IPS-20b (cell line): ENCODE data around the gene OSTC.

ENCODE experiments used
- H3K27ac ChIP-seq: one replicate; pipeline ENCODE4 v1.5.1; 2013; ENCODE audit warnings: low read length
- H3K27me3 ChIP-seq: 2 replicates; pipeline ENCODE4 v1.6.1; 2013; ENCODE audit warnings: mild to moderate bottlenecking, low read length, inconsistent platforms; ENCODE audit not compliant: insufficient read depth
- H3K36me3 ChIP-seq: 2 replicates; pipeline ENCODE4 v1.6.1; 2013; ENCODE audit warnings: low read depth, mild to moderate bottlenecking, inconsistent platforms, low read length, moderate library complexity; ENCODE audit not compliant: insufficient read depth
- H3K4me1 ChIP-seq: 2 replicates; pipeline ENCODE4 v1.6.1; 2013; ENCODE audit warnings: mild to moderate bottlenecking, control low read depth, inconsistent platforms, low read length, moderate library complexity; ENCODE audit not compliant: insufficient read depth
- H3K4me3 ChIP-seq: 2 replicates; pipeline ENCODE4 v1.5.1; 2013; ENCODE audit warnings: mild to moderate bottlenecking, low read length, inconsistent platforms
- H3K9ac ChIP-seq: 2 replicates; pipeline ENCODE4 v1.6.1; 2013; ENCODE audit warnings: low read depth, mild to moderate bottlenecking, inconsistent platforms, low read length, moderate library complexity
- H3K9me3 ChIP-seq: 2 replicates; pipeline ENCODE4 v1.6.1; 2013; ENCODE audit warnings: mild to moderate bottlenecking, low read depth, low read length, inconsistent platforms; ENCODE audit not compliant: insufficient read depth

Gene OSTC

GRCh38 chr4:108651014-108651791 is 804 bp downstream of the OSTC start:
- Histone ChIP-seq H3K27ac (peak overlapping the region; percentile 12), H3K36me3 (peaks cover 13% of the 10 kb centered on the region), H3K4me1 (no peaks in the 10 kb centered on the region; the same call in 1 of the 2 replicates), H3K9me3 (no peaks in the 10 kb centered on the region), H3K9ac (peak overlapping the region; percentile 96), H3K27me3 (no peaks in the 10 kb centered on the region), H3K4me3 (peak overlapping the region; percentile 98)

GRCh38 chr4:108662629-108663028 is 12.2 kb downstream of the OSTC start:
- Histone ChIP-seq H3K27ac (no peak overlapping the region), H3K4me3 (no peak overlapping the region), H3K27me3 (no peaks in the 10 kb centered on the region), H3K36me3 (peaks cover 87% of the 10 kb centered on the region), H3K9me3 (no peaks in the 10 kb centered on the region), H3K4me1 (no peaks in the 10 kb centered on the region), H3K9ac (no peak overlapping the region)

GRCh38 chr4:108674356-108674977 is 24.1 kb downstream of the OSTC start:
- H3K4me3 ChIP-seq = no peak overlapping the region
- H3K9me3 ChIP-seq = no peaks in the 10 kb centered on the region
- H3K36me3 ChIP-seq = peaks cover 18% of the 10 kb centered on the region
- no peaks in the 10 kb centered on the region for H3K27me3 ChIP-seq
- no peak overlapping the region for H3K27ac ChIP-seq
- H3K4me1 ChIP-seq = no peaks in the 10 kb centered on the region
- no peak overlapping the region for H3K9ac ChIP-seq

GRCh38 chr4:108681321-108681809 is 31.0 kb downstream of the OSTC start:
- Histone ChIP-seq H3K4me1 (no peaks in the 10 kb centered on the region), H3K9me3 (no peaks in the 10 kb centered on the region), H3K27ac (no peak overlapping the region), H3K36me3 (peaks cover 8% of the 10 kb centered on the region; the same call in 1 of the 2 replicates), H3K27me3 (no peaks in the 10 kb centered on the region), H3K4me3 (no peak overlapping the region), H3K9ac (no peak overlapping the region)

- H3K9ac ChIP-seq = no peak overlapping the region
- no peaks in the 10 kb centered on the region for H3K4me1 ChIP-seq
- H3K4me3 ChIP-seq = no peak overlapping the region
- no peaks in the 10 kb centered on the region for H3K27me3 ChIP-seq
- H3K27ac ChIP-seq = no peak overlapping the region
- no peaks in the 10 kb centered on the region for H3K9me3 ChIP-seq
- no peaks in the 10 kb centered on the region for H3K36me3 ChIP-seq
Measured at GRCh38 chr4:108683479-108683878, 33.1 kb downstream of the OSTC start.

DNA sequence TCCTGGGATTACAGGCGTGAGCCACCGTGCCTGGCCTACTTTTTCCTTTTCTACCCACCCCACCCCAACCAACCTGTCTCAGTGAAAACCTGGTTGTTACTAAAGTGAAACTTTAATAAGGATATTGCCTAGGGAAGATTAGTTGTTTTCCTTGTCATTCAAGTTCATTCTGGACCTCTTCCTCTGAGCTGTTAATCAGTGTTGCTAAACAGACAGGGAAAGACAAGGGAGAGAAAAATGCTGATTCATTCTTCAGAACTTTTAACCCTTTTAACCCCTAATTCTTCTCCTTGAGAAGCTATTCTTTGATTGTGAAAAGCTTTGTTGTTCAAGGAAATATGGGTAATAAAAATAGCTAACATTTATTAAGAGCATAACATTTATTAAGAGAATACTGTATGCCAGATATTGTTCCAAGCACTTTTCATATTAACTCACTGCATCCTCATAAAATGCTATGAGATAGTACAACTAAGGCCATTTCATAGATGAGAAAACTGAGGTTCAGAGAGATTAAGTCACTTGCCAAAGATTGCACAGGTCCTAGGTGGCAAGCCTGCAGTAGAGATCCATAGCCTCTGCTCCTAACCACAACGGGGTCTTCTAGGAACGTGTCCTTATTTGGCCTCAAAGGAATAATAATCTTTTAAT is 34.8 kb downstream of the OSTC start:
- no peaks in the 10 kb centered on the region for H3K27me3 ChIP-seq
- no peaks in the 10 kb centered on the region for H3K36me3 ChIP-seq
- H3K9ac ChIP-seq = no peak overlapping the region
- H3K9me3 ChIP-seq = no peaks in the 10 kb centered on the region
- H3K27ac ChIP-seq = no peak overlapping the region
- H3K4me1 ChIP-seq = no peaks in the 10 kb centered on the region
- no peak overlapping the region for H3K4me3 ChIP-seq

DNA sequence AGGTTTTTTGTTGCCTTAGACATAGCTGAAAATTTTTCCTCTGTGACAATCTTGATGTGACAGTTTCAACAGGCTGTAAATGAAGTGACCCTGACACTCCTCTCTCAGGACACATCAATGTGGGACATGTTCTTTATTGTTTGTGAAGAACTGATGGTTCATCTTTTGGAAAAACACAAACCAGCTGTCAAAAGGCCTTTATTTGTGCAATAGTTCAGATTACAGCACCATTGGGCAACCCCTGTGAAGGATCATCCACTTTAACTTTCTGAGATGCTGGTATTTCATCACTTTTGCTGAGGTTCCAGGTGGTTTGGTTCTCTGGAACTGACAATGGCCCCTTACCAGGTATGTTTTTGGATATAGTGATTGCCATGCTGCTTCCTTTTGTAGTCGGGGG is 40.3 kb downstream of the OSTC start:
- Histone ChIP-seq H3K9me3 (no peaks in the 10 kb centered on the region), H3K36me3 (no peaks in the 10 kb centered on the region), H3K9ac (no peak overlapping the region), H3K4me3 (no peak overlapping the region), H3K27me3 (no peaks in the 10 kb centered on the region), H3K4me1 (no peaks in the 10 kb centered on the region), H3K27ac (no peak overlapping the region)

- no peaks in the 10 kb centered on the region for H3K9me3 ChIP-seq
- no peaks in the 10 kb centered on the region for H3K36me3 ChIP-seq
- no peak overlapping the region for H3K4me3 ChIP-seq
Measured at GRCh38 chr4:108693211-108693610, 42.8 kb downstream of the OSTC start.

DNA sequence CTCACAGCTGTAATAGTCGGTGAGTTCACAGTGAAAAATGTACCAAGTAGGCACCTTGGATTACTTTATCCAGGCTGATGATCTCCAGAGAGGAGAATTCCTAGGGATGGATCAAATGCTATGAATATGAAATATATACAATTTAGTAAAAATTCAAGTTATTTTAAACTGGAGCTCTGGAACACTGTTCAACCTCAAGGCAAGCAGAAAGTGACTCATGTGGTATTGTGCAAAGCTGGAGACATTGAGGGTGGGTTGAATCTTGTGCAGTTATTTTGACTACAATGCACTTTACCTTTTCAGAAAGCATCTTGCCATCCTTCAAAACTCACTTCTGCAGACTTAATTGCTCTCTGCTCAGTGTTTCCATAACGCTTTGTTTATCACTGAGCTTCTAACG is 43.4 kb downstream of the OSTC start:
- no peaks in the 10 kb centered on the region for H3K9me3 ChIP-seq
- H3K27me3 ChIP-seq = no peaks in the 10 kb centered on the region
- no peak overlapping the region for H3K4me3 ChIP-seq
- no peaks in the 10 kb centered on the region for H3K36me3 ChIP-seq
- H3K27ac ChIP-seq = no peak overlapping the region
- H3K9ac ChIP-seq = no peak overlapping the region
- 0 out of 2 replicates have a peak, but pooled peaks cover 3% of the 10 kb centered on the region for H3K4me1 ChIP-seq

More at GRCh38 chr4:108693211-108693610, 42.8 kb downstream of the OSTC start:
- Histone ChIP-seq H3K9ac (no peak overlapping the region), H3K27ac (no peak overlapping the region), H3K4me1 (0 out of 2 replicates have a peak, but pooled peaks cover 3% of the 10 kb centered on the region), H3K27me3 (no peaks in the 10 kb centered on the region)

GRCh38 chr4:108694423-108694822 is 44.0 kb downstream of the OSTC start:
- H3K27ac ChIP-seq = no peak overlapping the region
- H3K9ac ChIP-seq = no peak overlapping the region
- no peak overlapping the region for H3K4me3 ChIP-seq
- 0 out of 2 replicates have a peak, but pooled peaks cover 3% of the 10 kb centered on the region for H3K4me1 ChIP-seq
- no peaks in the 10 kb centered on the region for H3K36me3 ChIP-seq
- H3K27me3 ChIP-seq = no peaks in the 10 kb centered on the region
- H3K9me3 ChIP-seq = no peaks in the 10 kb centered on the region

DNA sequence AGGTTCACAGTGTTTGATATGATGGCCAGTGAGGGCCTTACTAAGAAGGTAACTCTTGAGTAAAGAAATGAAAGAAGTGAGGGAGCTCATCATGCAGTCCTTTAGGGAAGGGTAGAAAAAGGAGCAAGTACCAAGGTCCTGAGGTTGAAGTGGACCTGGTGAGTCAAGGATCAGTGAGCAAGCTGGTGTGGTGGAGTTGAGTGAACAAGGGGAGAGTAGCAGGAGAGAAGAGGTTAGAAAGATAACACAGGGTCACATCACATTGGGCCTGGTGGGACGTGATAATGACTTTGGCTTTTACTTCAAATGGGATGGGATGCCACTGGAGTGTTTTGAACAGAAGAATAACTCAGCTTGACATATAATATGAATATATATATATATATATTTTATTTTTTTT is 44.7 kb downstream of the OSTC start:
- H3K9me3 ChIP-seq = no peaks in the 10 kb centered on the region
- no peak overlapping the region for H3K4me3 ChIP-seq
- H3K27ac ChIP-seq = no peak overlapping the region
- H3K27me3 ChIP-seq = no peaks in the 10 kb centered on the region
- 0 out of 2 replicates have a peak, but pooled peaks cover 3% of the 10 kb centered on the region for H3K4me1 ChIP-seq
- no peaks in the 10 kb centered on the region for H3K36me3 ChIP-seq
- H3K9ac ChIP-seq = no peak overlapping the region
